ENCODE results near the gene EEF1AKMT4.

EEF1AKMT4 gene

DNA sequence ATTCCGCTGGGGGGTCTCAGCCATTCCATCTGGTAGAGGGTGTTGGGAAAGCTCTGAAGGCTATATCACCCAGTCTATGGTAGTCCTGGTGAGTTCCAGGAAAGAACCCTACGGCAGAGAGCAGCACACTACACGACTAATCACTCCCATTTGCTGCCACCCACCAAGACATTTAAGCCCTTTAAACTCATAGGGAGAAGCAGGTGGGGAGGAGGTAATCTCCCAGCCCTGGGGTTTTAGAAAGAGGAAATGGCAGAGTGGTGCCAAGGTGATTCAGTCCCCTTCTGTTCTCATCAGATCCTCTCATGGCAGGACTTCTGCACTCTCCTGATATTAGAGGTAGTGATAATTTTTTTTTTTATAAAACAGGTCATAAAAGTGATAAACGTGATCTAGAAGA, 30.7 kb upstream of the EEF1AKMT4 start:
- DNase-seq (ENCODE audit: low read depth), result no peak
- TF ChIP-seq, protein P1, sequence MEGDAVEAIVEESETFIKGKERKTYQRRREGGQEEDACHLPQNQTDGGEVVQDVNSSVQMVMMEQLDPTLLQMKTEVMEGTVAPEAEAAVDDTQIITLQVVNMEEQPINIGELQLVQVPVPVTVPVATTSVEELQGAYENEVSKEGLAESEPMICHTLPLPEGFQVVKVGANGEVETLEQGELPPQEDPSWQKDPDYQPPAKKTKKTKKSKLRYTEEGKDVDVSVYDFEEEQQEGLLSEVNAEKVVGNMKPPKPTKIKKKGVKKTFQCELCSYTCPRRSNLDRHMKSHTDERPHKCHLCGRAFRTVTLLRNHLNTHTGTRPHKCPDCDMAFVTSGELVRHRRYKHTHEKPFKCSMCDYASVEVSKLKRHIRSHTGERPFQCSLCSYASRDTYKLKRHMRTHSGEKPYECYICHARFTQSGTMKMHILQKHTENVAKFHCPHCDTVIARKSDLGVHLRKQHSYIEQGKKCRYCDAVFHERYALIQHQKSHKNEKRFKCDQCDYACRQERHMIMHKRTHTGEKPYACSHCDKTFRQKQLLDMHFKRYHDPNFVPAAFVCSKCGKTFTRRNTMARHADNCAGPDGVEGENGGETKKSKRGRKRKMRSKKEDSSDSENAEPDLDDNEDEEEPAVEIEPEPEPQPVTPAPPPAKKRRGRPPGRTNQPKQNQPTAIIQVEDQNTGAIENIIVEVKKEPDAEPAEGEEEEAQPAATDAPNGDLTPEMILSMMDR (conservative IDR thresholded peaks at IDR 0.05; ENCODE audit: low read depth, low read length), result no peak
- no peak overlapping the region for H3K4me3 ChIP-seq (ENCODE audit: low read length)

DNA sequence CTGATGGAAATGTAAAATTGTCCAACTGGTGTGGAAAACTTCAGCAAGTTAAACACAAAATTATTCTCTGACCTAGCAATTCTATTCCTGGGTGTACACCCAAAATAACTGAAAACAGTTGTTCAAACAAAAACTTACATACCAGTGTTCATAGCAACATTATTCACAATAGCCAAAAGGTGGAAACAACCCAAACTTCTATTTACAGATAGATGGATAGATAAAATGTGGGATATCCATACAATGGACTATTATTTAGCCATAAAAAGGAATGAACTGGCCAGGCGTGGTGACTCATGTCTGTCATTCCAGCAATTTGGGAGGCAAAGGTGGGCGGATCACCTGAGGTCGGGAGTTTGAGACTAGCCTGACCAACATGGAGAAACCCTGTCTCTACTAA, 27.0 kb upstream of the EEF1AKMT4 start:
- TF ChIP-seq, protein P1 (conservative IDR thresholded peaks at IDR 0.05; ENCODE audit: low read depth, low read length), result no peak
- no peak overlapping the region for H3K4me3 ChIP-seq (ENCODE audit: low read length)
- no peak for DNase-seq (ENCODE audit: low read depth)

DNA sequence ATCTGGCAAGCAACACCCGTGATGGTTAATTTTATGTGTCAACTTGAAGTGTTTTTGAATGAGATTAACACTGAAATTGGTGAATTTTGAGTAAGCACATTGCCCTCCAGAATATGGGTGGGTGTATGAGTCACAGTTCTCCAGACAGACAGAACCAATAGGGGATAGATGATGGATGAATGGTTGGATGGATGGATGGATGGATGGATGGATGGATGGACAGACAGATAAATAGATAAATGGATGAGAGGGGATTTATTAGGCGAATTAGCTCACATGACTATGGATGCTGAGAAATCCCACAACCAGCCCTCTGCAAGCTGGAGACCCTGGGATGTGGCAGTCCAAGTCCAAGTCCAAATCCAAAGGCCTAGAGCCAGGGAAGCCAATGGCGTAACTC, 25.5 kb upstream of the EEF1AKMT4 start:
- H3K4me3 ChIP-seq (ENCODE audit: low read length), result no peak overlapping the region
- DNase-seq (ENCODE audit: low read depth), result no peak
- TF ChIP-seq, protein P1 (conservative IDR thresholded peaks at IDR 0.05; ENCODE audit: low read depth, low read length), result no peak

DNA sequence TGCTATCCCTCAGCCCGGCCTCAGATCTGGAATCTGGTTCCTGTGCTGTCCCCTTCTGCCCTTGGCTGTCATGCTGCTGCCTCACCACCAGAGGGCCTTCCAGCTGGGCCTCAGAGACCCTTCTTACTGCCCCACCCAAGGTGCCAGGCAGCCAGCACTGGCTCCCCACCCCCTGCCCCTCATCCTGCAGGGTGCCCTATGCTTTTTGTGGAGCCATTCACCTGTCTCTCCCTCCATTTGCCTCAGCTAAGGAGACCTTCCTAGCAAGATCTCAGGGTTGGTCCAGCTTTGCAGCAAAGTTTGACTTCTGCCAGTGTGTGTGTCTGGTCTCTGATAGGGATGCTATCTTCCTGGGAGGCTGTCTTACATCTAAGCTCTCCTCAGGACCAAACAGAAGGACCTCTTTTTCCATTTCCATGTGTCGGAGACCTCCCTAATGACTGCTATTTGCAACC, 22.0 kb upstream of the EEF1AKMT4 start:
- TF ChIP-seq, protein P1 (conservative IDR thresholded peaks at IDR 0.05; ENCODE audit: low read depth, low read length), result peak; percentile 92
- no peak overlapping the region for H3K4me3 ChIP-seq (ENCODE audit: low read length)
- no peak for DNase-seq (ENCODE audit: low read depth)

DNA sequence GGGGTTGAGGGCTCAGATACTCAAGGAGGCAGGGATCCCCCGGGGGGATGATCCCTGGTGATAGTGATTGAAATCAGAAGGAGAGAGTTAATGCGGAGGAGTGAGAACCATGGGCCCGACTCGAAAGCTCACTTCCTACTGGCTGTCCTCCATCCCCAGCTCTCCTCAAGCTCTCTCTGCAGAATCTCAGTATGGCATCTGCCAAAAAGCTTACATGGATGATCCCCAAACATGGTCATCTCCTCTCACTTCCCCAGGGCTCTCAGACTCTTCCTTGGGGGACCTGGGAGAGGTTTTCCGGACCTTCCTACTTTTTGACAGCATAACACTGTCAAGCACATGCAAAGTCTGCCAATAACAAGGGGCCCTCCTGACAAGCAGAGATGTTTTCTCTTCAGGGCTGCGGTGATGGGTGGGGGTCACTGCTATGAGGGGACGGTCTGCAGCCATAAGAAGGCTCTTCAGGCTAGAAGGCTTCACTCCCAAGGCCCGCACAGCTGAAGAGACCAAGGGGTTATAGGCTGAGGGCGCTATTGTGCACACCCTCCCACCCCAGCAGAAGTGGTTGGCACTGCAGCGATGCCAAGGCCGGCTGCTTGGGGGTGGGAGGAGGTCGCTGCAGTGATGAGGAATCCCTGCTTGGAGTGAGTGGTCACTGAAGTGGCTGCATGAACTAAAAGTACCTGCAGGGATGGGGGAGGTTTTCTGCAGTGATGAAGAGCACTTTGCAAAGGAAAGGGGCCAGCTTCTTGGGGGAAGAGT, 20.9 kb upstream of the EEF1AKMT4 start:
- no peak for DNase-seq (ENCODE audit: low read depth)
- TF ChIP-seq, protein P1 (conservative IDR thresholded peaks at IDR 0.05; ENCODE audit: low read depth, low read length), result no peak
- H3K4me3 ChIP-seq (ENCODE audit: low read length), result no peak overlapping the region

DNA sequence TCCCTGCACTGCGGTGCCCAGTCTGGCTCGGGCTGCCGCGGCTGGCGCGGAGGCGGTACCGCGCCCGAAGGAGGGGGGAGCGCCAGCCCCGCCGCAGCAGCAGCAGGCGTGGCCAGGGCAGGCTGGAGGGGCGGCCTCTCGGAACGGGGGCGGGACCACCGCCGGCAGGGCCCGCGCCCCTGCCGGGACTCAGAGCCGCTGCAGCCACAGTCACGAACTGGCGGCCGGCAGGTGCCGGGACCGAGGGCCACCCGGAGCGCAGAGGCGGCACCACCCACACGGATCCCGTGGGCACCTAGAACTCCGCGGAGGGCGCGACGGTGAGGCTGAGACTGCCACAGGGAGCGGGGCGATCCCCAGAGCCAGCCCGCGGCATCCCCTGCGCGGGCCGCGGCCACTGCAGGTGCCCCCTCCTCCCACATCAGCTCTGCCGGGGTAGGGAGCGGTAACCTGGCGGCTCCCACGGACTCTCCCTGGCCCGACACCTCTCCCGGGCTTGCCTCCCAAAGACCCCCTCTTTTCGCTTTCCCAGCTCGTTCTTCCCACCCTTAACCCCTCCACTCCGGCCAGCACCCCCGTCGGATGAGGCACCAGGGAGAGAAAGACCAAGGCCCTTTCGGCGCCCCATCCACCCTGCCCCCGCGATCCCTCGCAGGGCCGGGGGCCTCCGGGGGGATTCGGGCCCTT, 19.9 kb upstream of the EEF1AKMT4 start, which contains the start of gene VWA5B2:
VWA5B2 (plus strand) TSS at position 192 of the 687 bp plus-strand sequence. CDS start 944 bp downstream, outside the sequence.
- no peak for DNase-seq (ENCODE audit: low read depth)
- TF ChIP-seq, protein P1 (conservative IDR thresholded peaks at IDR 0.05; ENCODE audit: low read depth, low read length), result no peak
- peak within 1 kb of the TSS; percentile 29 for H3K4me3 ChIP-seq (ENCODE audit: low read length)
